GM23338 (cell line): Measurements from ENCODE around the gene HIF3A. TPM values are rescaled to one million over a fixed set of nuclear protein-coding genes. Genes with fewer than 3 reads are reported as not detected.

Experiments used
- ATAC-seq: fragments of 200-7000 bp; cut with Tn5 transposase; 3 replicates; pipeline ENCODE4 v1.9.1; 2020
- DNase-seq: peaks from one replicate; pipeline ENCODE4 v3.0.0-alpha.2; 2015; ENCODE audit warnings: low spot score
- H2AFZ ChIP-seq: fragments of 200-600 bp; sonication (generic); 2 replicates; pipeline ENCODE4 v1.8.0; 2016; ENCODE audit warnings: antibody characterized with exemption, mild to moderate bottlenecking, moderate library complexity
- H3F3A ChIP-seq: fragments of 200-600 bp; sonication (generic); replicated peaks from 2 replicates; pipeline ENCODE4 v1.8.0; 2017; ENCODE audit warnings: antibody characterized with exemption, mixed run types, low read depth
- H3K27ac ChIP-seq: fragments of 200-600 bp; sonication (generic); 2 replicates; pipeline ENCODE4 v1.6.1; 2016; ENCODE audit warnings: low read depth
- H3K27me3 ChIP-seq: fragments of 200-600 bp; sonication (generic); 2 replicates; pipeline ENCODE4 v1.8.0; 2016; ENCODE audit warnings: mild to moderate bottlenecking, mixed run types, moderate library complexity; ENCODE audit not compliant: insufficient read depth
- H3K36me3 ChIP-seq: fragments of 200-600 bp; sonication (generic); 2 replicates; pipeline ENCODE4 v1.8.0; 2016; ENCODE audit warnings: mild to moderate bottlenecking; ENCODE audit not compliant: insufficient read depth
- H3K4me1 ChIP-seq: fragments of 200-600 bp; sonication (generic); 2 replicates; pipeline ENCODE4 v1.8.0; 2016; ENCODE audit warnings: mild to moderate bottlenecking, moderate library complexity; ENCODE audit not compliant: insufficient read depth
- H3K4me2 ChIP-seq: fragments of 200-600 bp; sonication (generic); 2 replicates; pipeline ENCODE4 v1.7.1; 2017; ENCODE audit warnings: mixed run types
- H3K4me3 ChIP-seq: fragments of 200-600 bp; sonication (generic); 2 replicates; pipeline ENCODE4 v1.6.1; 2016; ENCODE audit warnings: mixed run types
- H3K79me2 ChIP-seq: fragments of 200-600 bp; sonication (generic); replicated peaks from 2 replicates; pipeline ENCODE4 v1.8.0; 2017; ENCODE audit warnings: mild to moderate bottlenecking; ENCODE audit not compliant: insufficient read depth
- H3K9me2 ChIP-seq: fragments of 200-600 bp; sonication (generic); 2 replicates; pipeline ENCODE4 v1.8.0; 2017; ENCODE audit not compliant: insufficient read depth
- H4K20me1 ChIP-seq: fragments of 200-600 bp; sonication (generic); replicated peaks from 2 replicates; pipeline ENCODE4 v1.8.0; 2017; ENCODE audit warnings: mild to moderate bottlenecking; ENCODE audit not compliant: insufficient read depth
- H3K27ac Mint-ChIP-seq: 2 replicates; pipeline ENCODE4 v1.8.0; 2020; ENCODE audit warnings: inconsistent platforms, mild to moderate bottlenecking, moderate library complexity, mixed read lengths
- H3K27me3 Mint-ChIP-seq: 3 replicates; pipeline ENCODE4 v1.8.0; 2022; ENCODE audit warnings: low read depth, mild to moderate bottlenecking, moderate library complexity, mixed read lengths, inconsistent platforms; ENCODE audit not compliant: insufficient read depth, poor library complexity
- H3K36me3 Mint-ChIP-seq: 3 replicates; pipeline ENCODE4 v1.8.0; 2021; ENCODE audit warnings: low read depth, mild to moderate bottlenecking, inconsistent platforms, moderate library complexity, mixed read lengths
- H3K4me1 Mint-ChIP-seq: 3 replicates; pipeline ENCODE4 v1.8.0; 2020; ENCODE audit warnings: mild to moderate bottlenecking, inconsistent platforms, mixed read lengths
- H3K4me3 Mint-ChIP-seq: 3 replicates; pipeline ENCODE4 v1.8.0; 2021; ENCODE audit warnings: moderate library complexity, mild to moderate bottlenecking, inconsistent platforms, mixed read lengths
- H3K9me3 Mint-ChIP-seq: 3 replicates; pipeline ENCODE4 v1.8.0; 2020; ENCODE audit warnings: moderate library complexity, mild to moderate bottlenecking, inconsistent platforms, mixed read lengths
- CREB1 ChIP-seq: fragments of 250-450 bp; sonication (Bioruptor Pico); IDR thresholded peaks from 2 replicates; pipeline ENCODE4 v1.5.0; 2020; ENCODE audit warnings: low read depth, mild to moderate bottlenecking, moderate library complexity
- CTCF ChIP-seq, 2 experiments: fragments of 200-600 bp in 1 of 2; sonication (generic) in 1 of 2; conservative IDR thresholded peaks; 2 replicates each; pipeline versions ENCODE4 v1.5.1 to v1.6.1; 2016 to 2017; ENCODE audit warnings: antibody characterized with exemption in 2 of 2, low read depth in 2 of 2, mild to moderate bottlenecking in 2 of 2, moderate library complexity in 1 of 2
- EZH2 ChIP-seq: fragments of 200-600 bp; sonication (generic); IDR thresholded peaks from one replicate; pipeline ENCODE4 v1.8.0; 2017; ENCODE audit warnings: antibody characterized with exemption, mild to moderate bottlenecking, low read depth; ENCODE audit not compliant: unreplicated experiment
- JUNB ChIP-seq: IDR thresholded peaks from one replicate; pipeline ENCODE4 v1.6.1; 2016; ENCODE audit warnings: antibody characterized with exemption; ENCODE audit not compliant: unreplicated experiment
- NANOG ChIP-seq: IDR thresholded peaks from 2 replicates; pipeline ENCODE4 v1.6.1; 2016; ENCODE audit warnings: antibody characterized with exemption, borderline replicate concordance
- POLR2AphosphoS5 ChIP-seq: IDR thresholded peaks from 2 replicates; pipeline ENCODE4 v1.6.1; 2016; ENCODE audit warnings: antibody characterized with exemption, low read depth
- REST ChIP-seq: IDR thresholded peaks from one replicate; pipeline ENCODE4 v1.6.1; 2018; ENCODE audit warnings: antibody characterized with exemption; ENCODE audit not compliant: unreplicated experiment
- STAT1 ChIP-seq: IDR thresholded peaks from one replicate; pipeline ENCODE4 v1.6.1; 2016; ENCODE audit warnings: antibody characterized with exemption; ENCODE audit not compliant: unreplicated experiment
- ZNF114 ChIP-seq: fragments of 250-450 bp; sonication (Bioruptor Pico); IDR thresholded peaks from 2 replicates; pipeline ENCODE4 v1.5.0; 2020; ENCODE audit warnings: mild to moderate bottlenecking, moderate library complexity
- ZNF462 ChIP-seq: fragments of 250-450 bp; sonication (Bioruptor Pico); IDR thresholded peaks from 2 replicates; pipeline ENCODE4 v1.5.0; 2020; ENCODE audit warnings: mild to moderate bottlenecking, moderate library complexity
- polyA plus RNA-seq: library from polyadenylated mRNA; unstranded; fragments of >200 nt; fragmentation: Nextera tagmentation; extraction: Ambion mirVana; gene quantifications from 2 replicates; pipeline ENCODE4 v1.2.1, GENCODE V29; 2016
- total RNA-seq: library from RNA; depleted of rRNA; stranded (reverse); fragments of >200 nt; shearing (Covaris generic); gene quantifications from 2 replicates; pipeline ENCODE4 v1.2.3, GENCODE V29; 2014

Gene HIF3A
- total and polyA plus RNA-seq, 2 experiments from 2014 or later = 20.4 to 70.5 TPM

- Mint-ChIP-seq H3K36me3 (peaks cover 21% of the 10 kb centered on the region), H3K4me1 (peaks cover 45% of the 10 kb centered on the region), H3K4me3 (peak overlapping the region; percentile 95), H3K27ac (peak overlapping the region; percentile 97), H3K27me3 (peaks cover 18% of the 10 kb centered on the region), H3K9me3 (peaks cover 3% of the 10 kb centered on the region; the same call in 1 of the 3 replicates)
- Histone ChIP-seq H2AFZ (no peak overlapping the region), H3K4me1 (peaks cover 26% of the 10 kb centered on the region), H3K79me2 (peaks cover 51% of the 10 kb centered on the region), H3K4me3 (peak overlapping the region; percentile 100), H3K27me3 (no peaks in the 10 kb centered on the region), H3F3A (no peaks in the 10 kb centered on the region), H4K20me1 (peaks cover 11% of the 10 kb centered on the region), H3K27ac (no peak overlapping the region), H3K36me3 (no peaks in the 10 kb centered on the region), H3K9me2 (no peaks in the 10 kb centered on the region), H3K4me2 (peak overlapping the region; percentile 93)
- no peak for TF ChIP-seq CREB1 (CRISPR knock-in tag)
- TF ChIP-seq CTCF (conservative IDR thresholded peaks at IDR 0.05; ENCODE audit: low read depth in 2 of 2) = peak in 1 of 2 experiments; percentile 6; a peak in 1 of 4 replicates
- TF ChIP-seq POLR2AphosphoS5 = no peak
- ATAC-seq (no peak), DNase-seq (no peak)
Observed at GRCh38 chr19:46347572-46347883, 50.7 kb downstream of the HIF3A start.

GRCh38 chr19:46347985-46348384, 51.1 kb downstream of the HIF3A start:
- no peaks in the 10 kb centered on the region for H3K36me3 ChIP-seq
- no peak for DNase-seq
- H3K79me2 ChIP-seq = peaks cover 55% of the 10 kb centered on the region
- Mint-ChIP-seq H3K27me3 (peaks cover 16% of the 10 kb centered on the region), H3K36me3 (peaks cover 21% of the 10 kb centered on the region), H3K4me1 (peaks cover 45% of the 10 kb centered on the region), H3K27ac (no peak overlapping the region), H3K9me3 (peaks cover 3% of the 10 kb centered on the region; the same call in 1 of the 3 replicates), H3K4me3 (peak overlapping the region; percentile 95)
- peaks cover 26% of the 10 kb centered on the region for H3K4me1 ChIP-seq
- H3K27ac ChIP-seq = no peak overlapping the region
- no peak for ATAC-seq
- no peaks in the 10 kb centered on the region for H3K9me2 ChIP-seq
- no peaks in the 10 kb centered on the region for H3F3A ChIP-seq
- peak overlapping the region; percentile 93 for H3K4me2 ChIP-seq
- H3K4me3 ChIP-seq = peak overlapping the region; percentile 100
- H4K20me1 ChIP-seq = peaks cover 16% of the 10 kb centered on the region
- H3K27me3 ChIP-seq = no peaks in the 10 kb centered on the region
- no peak overlapping the region for H2AFZ ChIP-seq
- no peak for TF ChIP-seq POLR2AphosphoS5
- no peak for TF ChIP-seq REST
- TF ChIP-seq ZNF462 = no peak
- no peak for TF ChIP-seq ZNF114 (CRISPR knock-in tag)
- TF ChIP-seq NANOG = no peak
- TF ChIP-seq EZH2 = no peak
- no peak for TF ChIP-seq STAT1
- no peak for TF ChIP-seq JUNB
